Sigmoid colon (tissue), 7 donors: ENCODE data around the gene UNC5CL. TPM values are rescaled to one million over a fixed set of nuclear protein-coding genes. Genes with fewer than 3 reads are reported as not detected.

Source experiments
- DNase-seq: peaks from one replicate; pipeline ENCODE4 v3.0.0-alpha.2; 2019
- H3K27ac ChIP-seq, 4 donors: fragments of 200-600 bp; sonication (generic); one replicate each; pipeline ENCODE4 v1.5.1; 2016 to 2019; ENCODE audit warnings: mild to moderate bottlenecking in 1 of 4
- H3K27me3 ChIP-seq, 3 donors: fragments of 200-600 bp; sonication (generic); one replicate each; pipeline ENCODE4 v1.5.1; 2019; ENCODE audit warnings: mild to moderate bottlenecking in 1 of 3
- H3K36me3 ChIP-seq, 4 donors: fragments of 200-600 bp; sonication (generic); one replicate each; pipeline ENCODE4 v1.5.1; 2016 to 2019
- H3K4me1 ChIP-seq, 4 donors: fragments of 200-600 bp; sonication (generic); one replicate each; pipeline ENCODE4 v1.5.1; 2017 to 2019
- H3K4me3 ChIP-seq, 4 donors: fragments of 200-600 bp; sonication (generic); one replicate each; pipeline ENCODE4 v1.5.1; 2017 to 2019; ENCODE audit warnings: mild to moderate bottlenecking in 2 of 4, moderate library complexity in 1 of 4
- H3K9me3 ChIP-seq, 4 donors: fragments of 200-600 bp in 3 of 4; sonication (generic) in 3 of 4; one replicate each; pipeline versions ENCODE4 v1.5.1 to v1.6.1; 2013 to 2019
- EP300 ChIP-seq, 4 donors: sonication (generic); formaldehyde crosslinking; IDR thresholded peaks; one replicate each; pipeline ENCODE4 v1.6.1; 2017; ENCODE audit warnings: antibody characterized with exemption in 4 of 4
- POLR2A ChIP-seq, 2 donors: fragments of 450-650 bp; IDR thresholded peaks; one replicate each; pipeline ENCODE4 v1.6.1; 2016; ENCODE audit warnings: antibody characterized with exemption in 2 of 2, mild to moderate bottlenecking in 2 of 2, moderate library complexity in 2 of 2
- POLR2AphosphoS5 ChIP-seq, 4 donors: sonication (generic); formaldehyde crosslinking; IDR thresholded peaks; one replicate each; pipeline ENCODE4 v1.6.1; 2017; ENCODE audit warnings: antibody characterized with exemption in 4 of 4
- WGBS, 2 donors: extraction: QIAGEN DNeasy Blood & Tissue Kit; methylation state at CpG; one replicate each; pipeline ENCODE4 v1.1.7; 2013; 5-methylcytosine and 5-hydroxymethylcytosine counted together
- intact Hi-C: fragments of 100-400 bp; cut with DNase I; formaldehyde crosslinking; loops from one replicate; pipeline ENCODE4 v1.15.1; 2023
- polyA plus RNA-seq, 3 donors: library from polyadenylated mRNA; stranded (reverse); fragments of 200-250 nt; gene quantifications; one replicate each; pipeline ENCODE4 v1.2.3, GENCODE V29; 2013
- total RNA-seq, 4 donors: library from RNA; depleted of rRNA; stranded (reverse); fragments of >200 nt; gene quantifications; one replicate each; pipeline ENCODE4 v1.1.0, GENCODE V29; 2016
- TF ChIP-seq, protein P1 (sequence below), 4 experiments: fragments of 450-650 bp in 3 of 4; fragments of 200-600 bp in 1 of 4; IDR thresholded peaks; one replicate each; pipeline ENCODE4 v1.5.1; 2016 to 2019; ENCODE audit warnings: antibody characterized with exemption in 4 of 4, mild to moderate bottlenecking in 3 of 4, moderate library complexity in 2 of 4
- donor health status: healthy with polysubstance abuse.
- donor health status: Bipolar disorder and iron deficiency.
- donor health status: healthy.

UNC5CL gene
- total and polyA plus RNA-seq, 7 donors: 0.36 to 6.0 (median 1.1) TPM

DNA sequence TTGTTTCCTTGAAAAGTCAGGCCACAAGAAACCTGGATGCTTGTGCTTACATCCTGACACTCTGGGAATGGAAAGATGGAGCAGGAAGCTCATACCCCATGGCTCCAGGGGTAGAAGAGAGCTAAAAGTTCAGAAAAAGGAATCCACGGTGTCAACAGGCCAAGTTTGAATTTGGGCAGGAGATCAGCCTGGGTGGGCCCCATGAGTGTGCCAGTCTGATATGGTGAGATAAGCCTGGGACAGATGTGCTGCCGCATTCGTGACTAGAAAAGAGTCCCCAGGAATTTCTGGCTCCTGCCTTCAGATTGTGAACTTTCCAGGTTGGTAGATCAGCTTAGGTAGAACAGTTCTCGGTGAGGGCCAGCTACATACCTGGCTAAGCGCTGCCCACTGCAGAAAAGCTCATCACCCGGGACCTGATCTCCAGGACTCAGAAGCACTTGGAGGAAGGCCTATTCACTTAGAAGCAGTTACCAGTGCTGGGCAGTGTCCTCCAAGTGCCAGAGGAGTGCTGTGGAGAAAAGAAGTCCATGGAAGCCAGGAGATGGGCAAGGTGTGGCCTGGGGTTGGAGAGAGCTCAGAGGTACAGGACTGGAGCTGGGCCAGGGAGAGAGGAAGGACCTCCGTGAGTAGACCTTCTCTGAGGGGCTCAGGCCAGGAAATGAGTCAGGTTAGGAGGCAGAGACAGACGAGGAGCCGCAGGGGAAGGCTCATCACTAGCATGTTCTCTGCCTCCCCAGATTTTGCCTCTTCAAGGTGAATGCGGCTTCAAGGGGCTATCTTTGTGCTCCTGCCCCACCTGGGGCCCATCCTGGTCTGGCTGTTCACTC lies 3.4 kb upstream of the UNC5CL start, which contains the start of gene TSPO2:
Gene TSPO2 (plus strand): TSS at position 242 of the 830 bp plus-strand sequence. CDS start 519 bp downstream, at position 761.
- Histone ChIP-seq H3K4me1 (no peaks in the 10 kb centered on the region), H3K27ac (no peak within 1 kb of the TSS)
- no peak for DNase-seq

GRCh38 chr6:41040940-41041536 lies 2.0 kb upstream of the UNC5CL start:
- Histone ChIP-seq H3K4me3 (no peak overlapping the region), H3K36me3 (no peaks in the 10 kb centered on the region), H3K4me1 (no peaks in the 10 kb centered on the region), H3K9me3 (no peaks in the 10 kb centered on the region), H3K27ac (no peak overlapping the region), H3K27me3 (no peaks in the 10 kb centered on the region)
- WGBS, 2 donors: 27 to 74% methylated on average over 1 of the region's 1 CpG
- TF ChIP-seq, protein P1, sequence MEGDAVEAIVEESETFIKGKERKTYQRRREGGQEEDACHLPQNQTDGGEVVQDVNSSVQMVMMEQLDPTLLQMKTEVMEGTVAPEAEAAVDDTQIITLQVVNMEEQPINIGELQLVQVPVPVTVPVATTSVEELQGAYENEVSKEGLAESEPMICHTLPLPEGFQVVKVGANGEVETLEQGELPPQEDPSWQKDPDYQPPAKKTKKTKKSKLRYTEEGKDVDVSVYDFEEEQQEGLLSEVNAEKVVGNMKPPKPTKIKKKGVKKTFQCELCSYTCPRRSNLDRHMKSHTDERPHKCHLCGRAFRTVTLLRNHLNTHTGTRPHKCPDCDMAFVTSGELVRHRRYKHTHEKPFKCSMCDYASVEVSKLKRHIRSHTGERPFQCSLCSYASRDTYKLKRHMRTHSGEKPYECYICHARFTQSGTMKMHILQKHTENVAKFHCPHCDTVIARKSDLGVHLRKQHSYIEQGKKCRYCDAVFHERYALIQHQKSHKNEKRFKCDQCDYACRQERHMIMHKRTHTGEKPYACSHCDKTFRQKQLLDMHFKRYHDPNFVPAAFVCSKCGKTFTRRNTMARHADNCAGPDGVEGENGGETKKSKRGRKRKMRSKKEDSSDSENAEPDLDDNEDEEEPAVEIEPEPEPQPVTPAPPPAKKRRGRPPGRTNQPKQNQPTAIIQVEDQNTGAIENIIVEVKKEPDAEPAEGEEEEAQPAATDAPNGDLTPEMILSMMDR (IDR thresholded peaks at IDR 0.05): no peak
- TF ChIP-seq POLR2AphosphoS5 (IDR thresholded peaks at IDR 0.05) (no peak), POLR2A (IDR thresholded peaks at IDR 0.05) (no peak), EP300 (IDR thresholded peaks at IDR 0.05) (no peak)
- intact Hi-C loops: no loop called here
- no peak for DNase-seq

More for the DNA sequence above, 3.4 kb upstream of the UNC5CL start, which contains the start of gene TSPO2:
- intact Hi-C loops: no loop called here
- H3K9me3 ChIP-seq: no peaks in the 10 kb centered on the region
- WGBS, 2 donors: 92 to 96% methylated on average over 10 of the region's 10 CpGs
- H3K4me3 ChIP-seq: no peak within 1 kb of the TSS
- H3K27me3 ChIP-seq: no peaks in the 10 kb centered on the region
- TF ChIP-seq EP300 (IDR thresholded peaks at IDR 0.05): no peak
- TF ChIP-seq, protein P1 (IDR thresholded peaks at IDR 0.05): no peak
- H3K36me3 ChIP-seq: no peaks in the 10 kb centered on the region

- Histone ChIP-seq H3K9me3 (no peaks in the 10 kb centered on the region), H3K4me1 (no peaks in the 10 kb centered on the region), H3K27me3 (no peaks in the 10 kb centered on the region), H3K27ac (no peak overlapping the region), H3K4me3 (no peak overlapping the region), H3K36me3 (no peaks in the 10 kb centered on the region)
- 25 to 63% methylated on average over 6 of the region's 6 CpGs for WGBS, 2 donors
- intact Hi-C loops: no loop called here
- DNase-seq: no peak
- TF ChIP-seq, protein P1 (IDR thresholded peaks at IDR 0.05): no peak
- TF ChIP-seq POLR2AphosphoS5 (IDR thresholded peaks at IDR 0.05): no peak
- TF ChIP-seq POLR2A (IDR thresholded peaks at IDR 0.05): no peak
- no peak for TF ChIP-seq EP300 (IDR thresholded peaks at IDR 0.05)
These were observed 1.3 kb upstream of the UNC5CL start for GRCh38 chr6:41040101-41040939.

DNA sequence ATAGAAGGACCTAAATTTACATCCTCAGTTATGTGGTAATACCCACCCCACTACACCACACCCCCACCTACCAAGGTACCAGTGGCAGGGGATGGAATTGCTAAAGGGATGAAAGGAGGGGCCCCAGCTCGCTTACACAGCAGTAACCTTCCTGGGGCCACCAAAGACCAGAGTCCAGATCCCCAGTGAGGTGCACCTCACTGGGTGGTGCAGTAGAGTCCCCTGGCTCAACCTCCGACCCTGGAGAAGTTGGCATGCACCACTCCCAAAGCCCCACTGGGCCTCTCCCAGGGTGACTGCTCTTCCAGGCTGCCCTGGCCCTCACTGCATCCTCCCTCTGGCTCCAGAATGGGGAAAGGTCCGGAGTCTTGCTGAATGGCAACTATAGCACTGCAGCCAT lies 816 bp downstream of the UNC5CL start:
- intact Hi-C loops: no loop called here
- DNase-seq: no peak
- H3K27ac ChIP-seq: no peak overlapping the region
- no peaks in the 10 kb centered on the region for H3K9me3 ChIP-seq
- H3K4me1 ChIP-seq: no peaks in the 10 kb centered on the region
- H3K4me3 ChIP-seq: no peak overlapping the region
- WGBS, 2 donors: 87 to 90% methylated on average over 3 of the region's 3 CpGs
- no peaks in the 10 kb centered on the region for H3K36me3 ChIP-seq
- H3K27me3 ChIP-seq: no peaks in the 10 kb centered on the region
- TF ChIP-seq POLR2AphosphoS5 (IDR thresholded peaks at IDR 0.05) (no peak), EP300 (IDR thresholded peaks at IDR 0.05) (no peak), POLR2A (IDR thresholded peaks at IDR 0.05) (no peak)
- TF ChIP-seq, protein P1 (IDR thresholded peaks at IDR 0.05): no peak
